T-cell (primary cell): ENCODE data around the gene FKTN. TPM values are rescaled to one million over a fixed set of nuclear protein-coding genes. Genes with fewer than 3 reads are reported as not detected.
A peak's percentile ranks its signal among the peaks of the same experiment; 100 is the strongest.
"Not testable (repeated sequence)": the region's sequence is repeated elsewhere in the genome, so short reads cannot be mapped to it uniquely, and the experiment has no call there.

Experiments used
- ATAC-seq, 4 experiments: fragments of 200-7000 bp in 3 of 4; fragments of 150-1000 bp in 1 of 4; cut with Tn5 transposase; replicated peaks in 1 of 4; 1 replicate in 3 of 4; 2 replicates in 1 of 4; pipeline ENCODE4 v1.10.0; 2021; ENCODE audit warnings: moderate library complexity in 3 of 4, mild to moderate bottlenecking in 2 of 4, moderate number of reproducible peaks in 1 of 4
- CTCF ChIA-PET, 2 donors: fragments of 300-600 bp; sonication (Branson Sonifier 250); formaldehyde crosslinking; loops; one replicate each; lab custom pipeline; 2022; ENCODE audit warnings: antibody characterized with exemption in 2 of 2; lab: Charles Lee
- POLR2A ChIA-PET, 2 donors: fragments of 300-600 bp; sonication (Branson Sonifier 250); formaldehyde crosslinking; loops; one replicate each; lab custom pipeline; 2022; ENCODE audit warnings: antibody characterized with exemption in 2 of 2; lab: Charles Lee
- DNase-seq, 35 experiments: peaks; one replicate each; pipeline versions ENCODE4 v3.0.0 to v3.0.0-alpha.2; 2013 to 2023
- H3K27ac ChIP-seq: one replicate; pipeline ENCODE4 v1.5.1; 2013; ENCODE audit warnings: low read length
- H3K27me3 ChIP-seq, 2 experiments: replicated peaks in 1 of 2; 1 replicate in 1 of 2; 2 replicates in 1 of 2; pipeline versions ENCODE4 v1.6.1 to v1.7.0; 2013; ENCODE audit warnings: low read length in 1 of 2, mixed read lengths in 1 of 2; ENCODE audit not compliant: control insufficient read depth in 2 of 2, insufficient read depth in 2 of 2; ENCODE audit errors: extremely low read depth in 1 of 2
- H3K36me3 ChIP-seq, 2 donors: 1 replicate in 1 of 2; 2 replicates in 1 of 2; pipeline versions ENCODE4 v1.6.1 to v1.7.0; 2013; ENCODE audit warnings: low read length in 1 of 2; ENCODE audit not compliant: control insufficient read depth in 2 of 2, insufficient read depth in 1 of 2; ENCODE audit errors: extremely low read depth in 1 of 2
- H3K4me1 ChIP-seq, 2 experiments: 1 replicate in 1 of 2; 2 replicates in 1 of 2; pipeline versions ENCODE4 v1.6.1 to v1.7.0; 2013; ENCODE audit warnings: low read length in 2 of 2, mixed read lengths in 1 of 2; ENCODE audit not compliant: insufficient read depth in 2 of 2, control insufficient read depth in 1 of 2; ENCODE audit errors: extremely low read depth in 1 of 2
- H3K4me3 ChIP-seq, 2 donors: 1 replicate in 1 of 2; 2 replicates in 1 of 2; pipeline versions ENCODE4 v1.5.1 to v1.7.0; 2013; ENCODE audit warnings: mild to moderate bottlenecking in 2 of 2, low read length in 1 of 2, moderate library complexity in 1 of 2; ENCODE audit not compliant: control insufficient read depth in 1 of 2; ENCODE audit errors: extremely low read depth in 1 of 2
- H3K9me3 ChIP-seq: 2 replicates; pipeline ENCODE4 v1.7.0; 2013
- H3K27ac Mint-ChIP-seq, 2 donors: one replicate each; pipeline ENCODE4 v1.8.0; 2020 to 2021; ENCODE audit warnings: mild to moderate bottlenecking in 2 of 2, mixed read lengths in 2 of 2
- H3K27me3 Mint-ChIP-seq, 2 donors: one replicate each; pipeline ENCODE4 v1.8.0; 2021 to 2022; ENCODE audit warnings: mixed read lengths in 2 of 2
- H3K36me3 Mint-ChIP-seq: one replicate; pipeline ENCODE4 v1.8.0; 2021; ENCODE audit warnings: mixed read lengths
- H3K4me1 Mint-ChIP-seq, 3 donors: one replicate each; pipeline ENCODE4 v1.8.0; 2020 to 2022; ENCODE audit warnings: mixed read lengths in 3 of 3, mild to moderate bottlenecking in 1 of 3
- H3K4me3 Mint-ChIP-seq, 3 donors: one replicate each; pipeline ENCODE4 v1.8.0; 2020 to 2022; ENCODE audit warnings: mild to moderate bottlenecking in 3 of 3, mixed read lengths in 3 of 3, moderate library complexity in 3 of 3
- H3K9me3 Mint-ChIP-seq, 3 donors: one replicate each; pipeline ENCODE4 v1.8.0; 2020 to 2022; ENCODE audit warnings: mixed read lengths in 3 of 3
- WGBS: methylation state at CpG from one replicate; pipeline ENCODE4 v1.1.5; 2013; ENCODE audit warnings: missing lambda C conversion rate; ENCODE audit not compliant: insufficient coverage; 5-methylcytosine and 5-hydroxymethylcytosine counted together
- total RNA-seq, 35 experiments: library from RNA in 6 of 35; stranded (reverse) in 6 of 35; fragments of 120-200 nt in 1 of 35; gene quantifications; one replicate each; pipeline versions ENCODE4 v1.2.1 to v1.2.4 and lab custom pipeline; 2013 to 2026

The FKTN gene
- total RNA-seq, 5 donors from 2014 or later (not counting 1 experiment from before 2014, with no cell fraction given): 7.4 to 12.5 (median 10.0) TPM

- H3K9me3 Mint-ChIP-seq, H3K27me3 ChIP-seq, H3K36me3 Mint-ChIP-seq, CTCF ChIA-PET, POLR2A ChIA-PET, H3K4me3 Mint-ChIP-seq, H3K4me3 ChIP-seq, ATAC-seq, H3K4me1 Mint-ChIP-seq, H3K36me3 ChIP-seq, H3K27me3 Mint-ChIP-seq, DNase-seq, H3K27ac Mint-ChIP-seq, H3K4me1 ChIP-seq, H3K9me3 ChIP-seq, H3K27ac ChIP-seq: not testable (repeated sequence)
- WGBS: no CpG with 5 or more reads among the region's 6 CpGs
Measured at GRCh38 chr9:105520992-105521391, 36.9 kb upstream of the FKTN start.

DNA sequence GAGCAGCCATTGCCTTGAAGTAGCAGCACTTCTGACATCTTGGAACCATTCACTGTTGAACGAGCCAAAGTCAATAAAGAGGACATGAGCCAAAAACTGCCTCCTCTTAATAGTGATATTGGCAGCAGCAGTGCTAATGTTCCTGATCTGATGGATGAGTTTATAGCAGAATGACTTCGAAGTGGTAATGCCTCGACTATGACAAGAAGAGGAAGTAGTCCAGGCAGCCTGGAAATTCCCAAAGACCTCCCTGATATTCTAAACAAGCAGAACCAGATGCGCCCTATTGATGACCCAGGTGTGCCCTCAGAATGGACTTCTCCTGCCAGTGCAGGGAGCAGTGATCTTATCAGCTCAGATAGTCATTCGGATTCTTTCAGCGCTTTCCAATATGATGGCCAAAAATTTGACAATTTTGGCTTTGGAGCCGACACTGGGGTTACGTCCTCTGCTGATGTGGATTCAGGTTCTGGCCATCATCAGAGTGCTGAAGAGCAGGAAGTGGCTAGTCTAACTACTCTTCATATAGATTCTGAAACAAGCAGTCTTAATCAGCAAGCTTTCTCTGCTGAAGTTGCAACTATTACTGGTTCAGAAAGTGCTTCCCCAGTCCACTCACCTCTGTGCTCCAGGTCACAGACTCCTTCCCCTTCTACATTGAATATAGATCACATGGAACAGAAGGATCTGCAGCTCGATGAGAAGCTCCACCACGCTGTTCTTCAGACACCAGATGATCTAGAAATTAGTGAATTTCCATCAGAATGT is 35.1 kb upstream of the FKTN start:
- H3K9me3 ChIP-seq, POLR2A ChIA-PET, H3K9me3 Mint-ChIP-seq, H3K4me1 ChIP-seq, H3K27me3 Mint-ChIP-seq, H3K4me3 Mint-ChIP-seq, H3K36me3 ChIP-seq, CTCF ChIA-PET, H3K27ac ChIP-seq, H3K4me3 ChIP-seq, H3K27ac Mint-ChIP-seq, ATAC-seq, DNase-seq, H3K27me3 ChIP-seq, H3K36me3 Mint-ChIP-seq, H3K4me1 Mint-ChIP-seq: not testable (repeated sequence)
- WGBS: 40% methylated on average over 1 of the region's 10 CpGs

DNA sequence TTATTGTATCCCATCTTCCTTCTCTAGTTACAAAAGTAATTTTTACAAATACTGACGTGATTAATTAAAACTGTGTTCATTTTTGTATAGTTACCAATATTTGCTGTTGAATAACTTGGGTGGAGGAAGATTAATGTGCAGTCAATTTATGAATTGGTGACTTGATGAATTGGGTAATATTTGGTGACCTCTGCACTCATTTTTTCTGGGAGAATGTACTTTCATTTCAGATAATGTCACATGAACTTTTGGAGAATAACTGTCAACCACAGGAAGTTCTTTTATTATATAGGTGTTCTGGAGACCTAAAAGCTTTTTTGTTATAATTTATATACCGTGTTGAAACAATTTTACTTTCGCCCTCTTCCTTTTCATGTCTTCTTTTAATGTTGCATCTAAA is 26.4 kb upstream of the FKTN start:
- WGBS: no CpG with 5 or more reads among the region's 3 CpGs
- CTCF ChIA-PET: interaction anchor here in 1 of 2 donors (0.6 kb wide), 1 partner anchor 118 kb away, joined by 4 read pairs; no protein-coding TSS in a partner anchor

DNA sequence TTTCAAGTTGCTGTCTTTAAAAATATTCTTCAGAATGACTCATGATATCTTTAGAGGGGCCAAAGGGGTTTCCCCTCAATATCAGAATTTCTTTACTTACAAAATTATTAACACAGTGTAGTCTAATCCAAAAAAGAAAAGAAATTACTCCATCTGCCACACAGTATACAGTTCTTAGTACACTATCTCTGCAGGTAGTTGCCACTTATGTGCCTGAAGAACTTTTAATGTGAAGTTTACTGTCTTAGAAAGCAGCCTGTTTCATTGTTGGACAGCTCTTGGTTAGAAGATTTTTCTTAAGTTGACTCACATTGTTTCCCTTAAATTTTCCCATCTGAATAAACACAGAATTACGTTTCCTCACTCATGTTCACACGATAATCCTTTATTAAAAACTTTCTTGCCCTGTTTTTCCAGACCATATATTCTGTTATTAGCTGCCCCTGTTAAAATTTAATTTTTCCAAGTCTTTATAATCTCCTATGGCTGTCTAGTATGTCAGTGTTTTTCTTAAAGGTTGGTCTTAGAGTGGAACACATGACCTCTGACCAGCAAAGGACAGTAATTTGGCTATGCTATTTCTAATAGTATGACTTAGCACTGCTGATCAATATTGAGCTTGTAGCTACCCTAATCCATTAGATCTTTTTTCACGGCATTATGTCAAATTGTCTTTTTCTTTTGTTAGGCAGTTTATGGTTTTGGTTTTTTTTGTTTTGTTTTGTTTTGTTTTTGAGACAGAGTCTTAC is 21.8 kb upstream of the FKTN start:
- CTCF ChIA-PET: interaction anchor here in 1 of 2 donors (0.6 kb wide), 1 partner anchor 120 kb away, joined by 3 read pairs; no protein-coding TSS in a partner anchor
- Mint-ChIP-seq H3K9me3 (no peaks in the 10 kb centered on the region), H3K36me3 (no peaks in the 10 kb centered on the region), H3K27ac (no peak overlapping the region), H3K27me3 (no peaks in the 10 kb centered on the region), H3K4me1 (peaks cover 5 to 10% (median 9%) of the 10 kb centered on the region in 3 donors), H3K4me3 (no peak overlapping the region)
- Histone ChIP-seq H3K27ac (no peak overlapping the region), H3K4me1 (no peaks in the 10 kb centered on the region), H3K4me3 (no peak overlapping the region), H3K27me3 (no peaks in the 10 kb centered on the region), H3K36me3 (no peaks in the 10 kb centered on the region), H3K9me3 (no peaks in the 10 kb centered on the region)
- no CpG with 5 or more reads among the region's 3 CpGs for WGBS
- POLR2A ChIA-PET: no interaction called here
- DNase-seq (no peak), ATAC-seq (no peak)

More for the DNA sequence above, 26.4 kb upstream of the FKTN start:
- Mint-ChIP-seq H3K9me3 (peaks cover 2 to 8% (median 8%) of the 10 kb centered on the region in 3 donors), H3K27me3 (no peaks in the 10 kb centered on the region), H3K36me3 (peaks cover 4% of the 10 kb centered on the region), H3K4me3 (no peak overlapping the region), H3K27ac (peak overlapping the region in 1 of 2 donors; percentile 31), H3K4me1 (peaks cover 5 to 14% (median 9%) of the 10 kb centered on the region in 3 donors)
- H3K9me3 ChIP-seq: no peaks in the 10 kb centered on the region
- no peaks in the 10 kb centered on the region for H3K4me1 ChIP-seq
- POLR2A ChIA-PET: no interaction called here
- H3K27ac ChIP-seq: no peak overlapping the region
- H3K27me3 ChIP-seq: no peaks in the 10 kb centered on the region
- H3K36me3 ChIP-seq: no peaks in the 10 kb centered on the region
- no peak overlapping the region for H3K4me3 ChIP-seq
- ATAC-seq (no peak), DNase-seq (no peak)

GRCh38 chr9:105539452-105539851 is 18.5 kb upstream of the FKTN start:
- DNase-seq (no peak), ATAC-seq (no peak)
- Histone ChIP-seq H3K36me3 (no peaks in the 10 kb centered on the region), H3K27me3 (no peaks in the 10 kb centered on the region), H3K4me1 (no peaks in the 10 kb centered on the region), H3K9me3 (no peaks in the 10 kb centered on the region), H3K4me3 (no peak overlapping the region), H3K27ac (no peak overlapping the region)
- CTCF ChIA-PET: interaction anchor here in 1 of 2 donors (0.5 kb wide), 1 partner anchor 137 kb away, joined by 3 read pairs; no protein-coding TSS in a partner anchor
- no CpG with 5 or more reads among the region's 1 CpG for WGBS
- H3K4me3 Mint-ChIP-seq: no peak overlapping the region
- H3K27me3 Mint-ChIP-seq: no peaks in the 10 kb centered on the region
- POLR2A ChIA-PET: no interaction called here
- no peak overlapping the region for H3K27ac Mint-ChIP-seq
- H3K9me3 Mint-ChIP-seq: no peaks in the 10 kb centered on the region
- no peaks in the 10 kb centered on the region for H3K4me1 Mint-ChIP-seq
- H3K36me3 Mint-ChIP-seq: no peaks in the 10 kb centered on the region

GRCh38 chr9:105541838-105542237 is 16.1 kb upstream of the FKTN start:
- Histone ChIP-seq H3K27me3 (no peaks in the 10 kb centered on the region), H3K4me3 (no peak overlapping the region), H3K27ac (no peak overlapping the region), H3K9me3 (no peaks in the 10 kb centered on the region), H3K4me1 (no peaks in the 10 kb centered on the region), H3K36me3 (no peaks in the 10 kb centered on the region)
- no peak for DNase-seq
- WGBS: no CpG with 5 or more reads among the region's 3 CpGs
- no peak for ATAC-seq
- H3K9me3 Mint-ChIP-seq: no peaks in the 10 kb centered on the region
- ChIA-PET CTCF (interaction anchor here in 1 of 2 donors (0.8 kb wide), 1 partner anchor 27 kb away, joined by 4 read pairs; no protein-coding TSS in a partner anchor), POLR2A (interaction anchor here in 1 of 2 donors (0.5 kb wide), 1 partner anchor 258 kb away, joined by 8 read pairs; no protein-coding TSS in a partner anchor)
- no peak overlapping the region for H3K27ac Mint-ChIP-seq
- no peaks in the 10 kb centered on the region for H3K4me1 Mint-ChIP-seq
- H3K4me3 Mint-ChIP-seq: no peak overlapping the region
- no peaks in the 10 kb centered on the region for H3K27me3 Mint-ChIP-seq
- H3K36me3 Mint-ChIP-seq: peaks cover 4% of the 10 kb centered on the region
